Astrocyte of the spinal cord (primary cell): Measurements from ENCODE around the gene POLR1D.
A peak's percentile ranks its signal among the peaks of the same experiment; 100 is the strongest.

Experiments
- DNase-seq: peaks from one replicate; pipeline ENCODE4 v3.0.0; 2011; ENCODE audit warnings: low read depth, low spot score
- H3K4me3 ChIP-seq: 2 replicates; pipeline ENCODE4 v1.5.1; 2011; ENCODE audit warnings: low read depth, mild to moderate bottlenecking, low read length, moderate library complexity
- in situ Hi-C: cut with HindIII; loops from 2 replicates; pipeline ENCODE4 v1.10.0; 2017; ENCODE audit warnings: low sequenced_read_pairs
- TF ChIP-seq, protein P1 (sequence below): IDR thresholded peaks from 2 replicates; pipeline ENCODE4 v1.5.1; 2012; ENCODE audit warnings: low read depth, mild to moderate bottlenecking, low read length, inconsistent platforms

Gene POLR1D

GRCh38 chr13:27643334-27644132, 21.8 kb downstream of the POLR1D start:
- TF ChIP-seq, protein P1, sequence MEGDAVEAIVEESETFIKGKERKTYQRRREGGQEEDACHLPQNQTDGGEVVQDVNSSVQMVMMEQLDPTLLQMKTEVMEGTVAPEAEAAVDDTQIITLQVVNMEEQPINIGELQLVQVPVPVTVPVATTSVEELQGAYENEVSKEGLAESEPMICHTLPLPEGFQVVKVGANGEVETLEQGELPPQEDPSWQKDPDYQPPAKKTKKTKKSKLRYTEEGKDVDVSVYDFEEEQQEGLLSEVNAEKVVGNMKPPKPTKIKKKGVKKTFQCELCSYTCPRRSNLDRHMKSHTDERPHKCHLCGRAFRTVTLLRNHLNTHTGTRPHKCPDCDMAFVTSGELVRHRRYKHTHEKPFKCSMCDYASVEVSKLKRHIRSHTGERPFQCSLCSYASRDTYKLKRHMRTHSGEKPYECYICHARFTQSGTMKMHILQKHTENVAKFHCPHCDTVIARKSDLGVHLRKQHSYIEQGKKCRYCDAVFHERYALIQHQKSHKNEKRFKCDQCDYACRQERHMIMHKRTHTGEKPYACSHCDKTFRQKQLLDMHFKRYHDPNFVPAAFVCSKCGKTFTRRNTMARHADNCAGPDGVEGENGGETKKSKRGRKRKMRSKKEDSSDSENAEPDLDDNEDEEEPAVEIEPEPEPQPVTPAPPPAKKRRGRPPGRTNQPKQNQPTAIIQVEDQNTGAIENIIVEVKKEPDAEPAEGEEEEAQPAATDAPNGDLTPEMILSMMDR = no peak
- DNase-seq = peak; percentile 18
- in situ Hi-C loops = no loop called here
- H3K4me3 ChIP-seq = no peak overlapping the region

GRCh38 chr13:27644302-27644701, 22.6 kb downstream of the POLR1D start:
- TF ChIP-seq, protein P1 = no peak
- in situ Hi-C loops = no loop called here
- no peak overlapping the region for H3K4me3 ChIP-seq
- peak; percentile 86 for DNase-seq

DNA sequence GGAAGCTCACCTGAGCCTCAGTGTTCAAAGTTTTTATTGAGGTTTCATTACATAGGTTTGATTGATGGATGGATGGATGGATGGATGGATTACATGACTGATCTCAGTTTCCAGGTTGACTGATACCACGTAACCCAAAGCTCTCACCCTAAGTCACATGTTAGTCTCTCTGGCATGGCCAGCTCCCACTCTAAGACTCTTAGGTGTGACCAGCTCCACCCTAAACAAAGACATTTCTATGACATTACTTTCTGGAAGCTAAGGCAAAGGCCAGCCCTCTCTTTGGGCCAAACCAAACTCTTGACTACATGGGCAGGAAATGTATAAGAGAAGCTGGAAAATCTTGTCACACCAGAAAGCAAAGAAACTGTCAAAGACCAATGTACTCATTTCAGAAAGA, 28.6 kb downstream of the POLR1D start:
- H3K4me3 ChIP-seq = no peak overlapping the region
- no peak for DNase-seq
- TF ChIP-seq, protein P1 = no peak
- in situ Hi-C loops = no loop called here

DNA sequence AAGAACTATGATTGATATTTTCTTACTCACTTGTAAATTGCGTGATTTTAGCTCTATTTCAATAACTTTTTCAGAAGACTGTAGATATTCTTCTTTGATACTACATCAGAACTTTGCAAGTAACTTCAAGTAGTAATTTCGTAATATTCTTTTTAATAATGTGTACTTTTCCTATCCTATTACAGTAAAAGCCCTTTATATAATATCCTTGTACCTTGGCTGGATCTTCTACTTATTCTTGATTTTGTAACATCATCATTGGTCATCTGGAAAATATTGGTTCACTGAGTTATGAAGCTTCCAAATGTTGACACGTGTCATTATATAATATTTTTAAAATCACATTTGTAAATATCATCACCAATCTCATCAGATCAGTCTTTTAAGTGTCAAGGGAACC, 32.4 kb downstream of the POLR1D start:
- DNase-seq = no peak
- no peak overlapping the region for H3K4me3 ChIP-seq
- TF ChIP-seq, protein P1 = no peak
- in situ Hi-C loops = no loop called here

DNA sequence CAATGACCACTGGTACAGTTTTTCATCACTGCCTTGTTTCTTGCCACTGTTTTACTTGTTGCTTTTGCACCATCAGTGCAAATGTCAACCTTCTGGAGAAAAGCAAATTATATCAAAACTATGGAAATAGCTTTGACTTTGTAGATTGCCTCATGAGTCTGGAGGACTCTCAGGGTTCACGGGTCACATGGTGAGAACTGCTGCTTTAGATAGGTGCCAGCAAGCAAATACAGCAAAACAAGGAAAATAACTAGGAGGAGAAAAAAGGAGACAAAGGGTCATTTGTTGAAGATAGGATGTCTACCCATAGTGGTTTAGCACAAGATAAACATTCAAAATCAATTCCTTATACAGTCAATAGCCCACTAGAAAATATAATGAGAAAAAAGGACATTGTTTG, 33.1 kb downstream of the POLR1D start:
- no peak for DNase-seq
- in situ Hi-C loops = no loop called here
- TF ChIP-seq, protein P1 = no peak
- no peak overlapping the region for H3K4me3 ChIP-seq

DNA sequence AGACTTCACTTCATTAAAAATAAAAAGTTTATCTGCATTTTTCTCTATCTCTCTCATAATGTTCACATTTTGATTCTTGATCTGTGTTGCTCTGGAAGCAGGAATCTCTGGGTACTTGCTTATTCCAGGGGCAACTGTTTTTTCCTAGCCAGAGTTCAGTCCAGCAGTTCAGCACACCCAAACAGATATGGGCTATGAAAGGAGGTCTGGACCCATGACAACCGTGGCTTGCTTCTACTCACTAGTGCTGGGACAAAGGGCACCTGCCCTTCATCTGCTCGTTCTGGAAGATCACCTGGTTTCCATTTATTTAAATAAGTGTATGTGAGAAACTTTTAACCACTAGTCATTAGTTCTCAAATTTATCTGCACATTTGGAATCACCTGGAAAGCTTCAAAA, 36.0 kb downstream of the POLR1D start:
- no peak for DNase-seq
- in situ Hi-C loops = no loop called here
- no peak overlapping the region for H3K4me3 ChIP-seq
- TF ChIP-seq, protein P1 = no peak
